Measurements from ENCODE around the gene SNTB2. TPM values are rescaled to one million over a fixed set of nuclear protein-coding genes. Genes with fewer than 3 reads are reported as not detected.

The SNTB2 gene
- total RNA-seq, 1 experiment from 2014 or later, result 50.6 TPM

DNA sequence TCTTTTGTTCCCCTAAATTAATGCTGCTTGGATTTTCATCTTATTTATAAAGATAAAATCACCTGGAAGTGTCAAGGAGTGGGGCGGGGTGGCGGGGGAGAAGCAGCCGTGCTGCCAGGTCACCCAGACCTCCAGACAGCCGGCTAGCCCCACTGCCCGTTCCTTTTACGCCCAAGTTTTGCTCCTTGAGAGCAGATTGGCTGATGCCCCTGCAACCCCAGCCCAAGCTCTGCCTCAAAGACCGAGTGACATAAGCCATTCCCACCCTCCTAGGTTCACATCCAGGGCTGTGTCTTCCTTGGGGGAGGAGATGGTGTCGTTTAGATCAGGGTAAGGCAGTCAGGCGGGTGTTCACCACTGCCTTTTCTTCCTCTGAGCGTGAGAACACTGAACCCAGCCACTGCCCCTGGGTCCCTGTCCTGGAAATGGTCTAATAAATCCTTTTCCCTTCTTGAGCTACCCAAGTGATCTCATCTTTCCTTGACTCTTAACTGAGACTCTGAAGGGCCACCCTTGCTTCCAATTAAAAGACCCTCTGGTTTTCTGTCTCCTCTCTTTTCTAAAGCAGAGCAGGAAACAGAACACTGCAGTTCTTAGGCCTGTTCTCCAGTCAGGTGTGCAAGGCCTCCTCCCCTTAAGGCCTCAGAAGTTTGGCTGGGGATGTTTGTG lies 137.8 kb downstream of the SNTB2 start:
- TSS peak; percentile 67 for BruUV-seq (replicated peaks)
- H3K27me3 Mint-ChIP-seq (ENCODE audit: insufficient read depth, unreplicated experiment), result no peaks in the 10 kb centered on the region
- TF ChIP-seq, protein P1, sequence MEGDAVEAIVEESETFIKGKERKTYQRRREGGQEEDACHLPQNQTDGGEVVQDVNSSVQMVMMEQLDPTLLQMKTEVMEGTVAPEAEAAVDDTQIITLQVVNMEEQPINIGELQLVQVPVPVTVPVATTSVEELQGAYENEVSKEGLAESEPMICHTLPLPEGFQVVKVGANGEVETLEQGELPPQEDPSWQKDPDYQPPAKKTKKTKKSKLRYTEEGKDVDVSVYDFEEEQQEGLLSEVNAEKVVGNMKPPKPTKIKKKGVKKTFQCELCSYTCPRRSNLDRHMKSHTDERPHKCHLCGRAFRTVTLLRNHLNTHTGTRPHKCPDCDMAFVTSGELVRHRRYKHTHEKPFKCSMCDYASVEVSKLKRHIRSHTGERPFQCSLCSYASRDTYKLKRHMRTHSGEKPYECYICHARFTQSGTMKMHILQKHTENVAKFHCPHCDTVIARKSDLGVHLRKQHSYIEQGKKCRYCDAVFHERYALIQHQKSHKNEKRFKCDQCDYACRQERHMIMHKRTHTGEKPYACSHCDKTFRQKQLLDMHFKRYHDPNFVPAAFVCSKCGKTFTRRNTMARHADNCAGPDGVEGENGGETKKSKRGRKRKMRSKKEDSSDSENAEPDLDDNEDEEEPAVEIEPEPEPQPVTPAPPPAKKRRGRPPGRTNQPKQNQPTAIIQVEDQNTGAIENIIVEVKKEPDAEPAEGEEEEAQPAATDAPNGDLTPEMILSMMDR (IDR thresholded peaks at IDR 0.05; ENCODE audit: insufficient read depth in 1 of 2, low read depth in 1 of 2, low read length in 1 of 2, severe bottlenecking in 1 of 2, unreplicated experiment in 1 of 2), result no peak
- CTCF ChIA-PET, result interaction anchor here (0.9 kb wide), 1 partner anchor 137 kb away, joined by 4 read pairs; no protein-coding TSS in a partner anchor
- H3K4me1 ChIP-seq, result peaks cover 26% of the 10 kb centered on the region
- no peak overlapping the region for H3K4me3 ChIP-seq (ENCODE audit: low read depth, low read length)
- H3K9me3 ChIP-seq, result no peaks in the 10 kb centered on the region
- intact Hi-C loops (cut with micrococcal nuclease; ENCODE audit: unreplicated experiment), result no loop called here
- DNase-seq, result no peak
- peak overlapping the region; percentile 6 for H3K4me3 Mint-ChIP-seq (ENCODE audit: unreplicated experiment)
- peaks cover 22% of the 10 kb centered on the region for H3K36me3 ChIP-seq (ENCODE audit: control insufficient read depth, insufficient read depth, low read length)
- POLR2A ChIA-PET, result interaction anchor here (0.6 kb wide), 1 partner anchor 61 kb away, joined by 3 read pairs; no protein-coding TSS in a partner anchor
- no peaks in the 10 kb centered on the region for H3K9me3 Mint-ChIP-seq (ENCODE audit: unreplicated experiment)
- peaks cover 97% of the 10 kb centered on the region for H3K36me3 Mint-ChIP-seq (ENCODE audit: insufficient read depth, unreplicated experiment)
- no peak overlapping the region for H3K27ac Mint-ChIP-seq (ENCODE audit: unreplicated experiment)
- no peaks in the 10 kb centered on the region for H3K27me3 ChIP-seq (replicated peaks; ENCODE audit: control insufficient read depth, insufficient read depth, low read length)
- H3K4me1 Mint-ChIP-seq (ENCODE audit: low read depth, unreplicated experiment), result peaks cover 31% of the 10 kb centered on the region

DNA sequence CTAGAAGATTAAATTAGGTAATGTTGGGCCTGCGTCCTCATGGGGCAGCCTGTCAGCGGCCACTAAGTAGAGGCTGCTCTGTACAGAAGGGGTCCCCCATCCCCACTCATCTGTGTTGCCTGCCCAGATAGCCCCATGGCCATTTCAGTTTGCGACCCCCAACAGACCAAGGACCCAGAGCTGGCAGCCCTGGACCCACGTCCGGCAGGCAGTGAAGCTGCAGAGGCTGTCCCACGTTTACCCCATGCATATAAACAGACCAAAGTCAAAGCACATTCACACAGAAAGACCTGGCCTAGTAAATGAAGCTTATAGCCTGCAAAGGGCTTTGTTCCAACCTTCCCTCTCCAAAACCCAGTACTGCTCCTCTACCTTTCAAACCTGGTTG lies 138.8 kb downstream of the SNTB2 start:
- intact Hi-C loops (cut with micrococcal nuclease; ENCODE audit: unreplicated experiment), result no loop called here
- peaks cover 31% of the 10 kb centered on the region for H3K4me1 Mint-ChIP-seq (ENCODE audit: low read depth, unreplicated experiment)
- ChIA-PET POLR2A (interaction anchor here (0.6 to 1.7 kb wide), 2 partner anchors 8 to 193 kb away, joined by 3 to 7 read pairs; no protein-coding TSS in a partner anchor), CTCF (interaction anchor here (0.9 to 1.4 kb wide), 2 partner anchors 138 to 175 kb away, joined by 4 read pairs; no protein-coding TSS in a partner anchor)
- Histone ChIP-seq H3K36me3 (ENCODE audit: control insufficient read depth, insufficient read depth, low read length) (peaks cover 19% of the 10 kb centered on the region), H3K4me3 (ENCODE audit: low read depth, low read length) (no peak overlapping the region), H3K27me3 (replicated peaks; ENCODE audit: control insufficient read depth, insufficient read depth, low read length) (no peaks in the 10 kb centered on the region), H3K9me3 (no peaks in the 10 kb centered on the region), H3K4me1 (peaks cover 26% of the 10 kb centered on the region)
- H3K36me3 Mint-ChIP-seq (ENCODE audit: insufficient read depth, unreplicated experiment), result peaks cover 100% of the 10 kb centered on the region
- no peaks in the 10 kb centered on the region for H3K9me3 Mint-ChIP-seq (ENCODE audit: unreplicated experiment)
- H3K27ac Mint-ChIP-seq (ENCODE audit: unreplicated experiment), result peak overlapping the region; percentile 70
- peak in 1 of 2 experiments; percentile 29 for DNase-seq
- peak overlapping the region; percentile 56 for H3K4me3 Mint-ChIP-seq (ENCODE audit: unreplicated experiment)
- TF ChIP-seq, protein P1 (IDR thresholded peaks at IDR 0.05; ENCODE audit: insufficient read depth in 1 of 2, low read depth in 1 of 2, low read length in 1 of 2, severe bottlenecking in 1 of 2, unreplicated experiment in 1 of 2), result no peak
- no TSS peak for BruUV-seq (replicated peaks)
- H3K27me3 Mint-ChIP-seq (ENCODE audit: insufficient read depth, unreplicated experiment), result no peaks in the 10 kb centered on the region

DNA sequence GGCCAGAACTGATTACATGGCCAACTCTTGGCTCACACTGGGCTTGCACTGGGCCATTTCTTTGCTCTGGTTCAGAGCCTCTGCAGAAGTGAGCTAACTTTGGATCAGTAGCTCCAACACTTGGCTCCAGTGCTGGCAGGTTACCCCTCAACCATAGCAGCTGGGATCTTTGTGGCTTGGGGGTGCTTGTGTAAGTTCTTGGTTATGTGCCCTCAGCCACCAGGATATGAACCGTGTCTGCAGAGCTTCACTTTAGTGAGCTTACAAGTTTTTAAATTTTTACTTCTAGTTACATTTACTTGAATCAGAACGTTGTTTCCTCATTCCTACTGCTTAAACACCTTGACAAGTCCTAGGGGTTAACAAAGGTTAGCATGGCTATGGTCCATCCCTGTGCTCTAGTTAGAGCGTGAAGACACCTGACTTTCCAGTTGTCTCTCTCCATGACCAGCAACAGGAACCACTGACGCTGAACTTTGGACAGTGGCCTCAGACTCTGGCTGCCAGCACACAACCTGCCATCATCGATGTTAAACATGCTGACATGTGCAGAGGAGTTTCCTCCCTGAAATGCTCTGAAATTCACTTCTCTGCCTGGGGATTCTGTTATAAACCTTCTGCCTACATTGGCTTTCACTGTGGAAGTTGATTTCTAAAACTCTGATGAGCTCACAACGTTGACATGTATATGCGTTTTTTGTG lies 139.4 kb downstream of the SNTB2 start:
- Mint-ChIP-seq H3K27ac (ENCODE audit: unreplicated experiment) (peak overlapping the region; percentile 70), H3K4me3 (ENCODE audit: unreplicated experiment) (peak overlapping the region; percentile 56), H3K27me3 (ENCODE audit: insufficient read depth, unreplicated experiment) (no peaks in the 10 kb centered on the region), H3K9me3 (ENCODE audit: unreplicated experiment) (no peaks in the 10 kb centered on the region), H3K36me3 (ENCODE audit: insufficient read depth, unreplicated experiment) (peaks cover 99% of the 10 kb centered on the region), H3K4me1 (ENCODE audit: low read depth, unreplicated experiment) (peaks cover 31% of the 10 kb centered on the region)
- no peak overlapping the region for H3K4me3 ChIP-seq (ENCODE audit: low read depth, low read length)
- peak; percentile 56 to 66 for DNase-seq
- ChIA-PET CTCF (interaction anchor here (0.9 to 1.4 kb wide), 2 partner anchors 15 to 176 kb away, joined by 3 to 4 read pairs; no protein-coding TSS in a partner anchor), POLR2A (interaction anchor here (0.6 to 1.7 kb wide), 3 partner anchors 8 to 193 kb away, joined by 3 to 7 read pairs (median 3); no protein-coding TSS in a partner anchor)
- H3K36me3 ChIP-seq (ENCODE audit: control insufficient read depth, insufficient read depth, low read length), result peaks cover 19% of the 10 kb centered on the region
- H3K27me3 ChIP-seq (replicated peaks; ENCODE audit: control insufficient read depth, insufficient read depth, low read length), result no peaks in the 10 kb centered on the region
- H3K4me1 ChIP-seq, result peaks cover 29% of the 10 kb centered on the region
- TF ChIP-seq, protein P1 (IDR thresholded peaks at IDR 0.05; ENCODE audit: insufficient read depth in 1 of 2, low read depth in 1 of 2, low read length in 1 of 2, severe bottlenecking in 1 of 2, unreplicated experiment in 1 of 2), result no peak
- BruUV-seq (replicated peaks), result TSS peak; percentile 1
- intact Hi-C loops (cut with micrococcal nuclease; ENCODE audit: unreplicated experiment), result no loop called here
- H3K9me3 ChIP-seq, result no peaks in the 10 kb centered on the region
